ENCODE measurements around the gene USHBP1. TPM values are rescaled to one million over a fixed set of nuclear protein-coding genes. Genes with fewer than 3 reads are reported as not detected.

USHBP1 gene
- total and polyA plus RNA-seq, 2 of the 13 experiments (the other 11 are each of a cell fraction or from before 2014, with no cell fraction given): 0.15 to 1.5 TPM

DNA sequence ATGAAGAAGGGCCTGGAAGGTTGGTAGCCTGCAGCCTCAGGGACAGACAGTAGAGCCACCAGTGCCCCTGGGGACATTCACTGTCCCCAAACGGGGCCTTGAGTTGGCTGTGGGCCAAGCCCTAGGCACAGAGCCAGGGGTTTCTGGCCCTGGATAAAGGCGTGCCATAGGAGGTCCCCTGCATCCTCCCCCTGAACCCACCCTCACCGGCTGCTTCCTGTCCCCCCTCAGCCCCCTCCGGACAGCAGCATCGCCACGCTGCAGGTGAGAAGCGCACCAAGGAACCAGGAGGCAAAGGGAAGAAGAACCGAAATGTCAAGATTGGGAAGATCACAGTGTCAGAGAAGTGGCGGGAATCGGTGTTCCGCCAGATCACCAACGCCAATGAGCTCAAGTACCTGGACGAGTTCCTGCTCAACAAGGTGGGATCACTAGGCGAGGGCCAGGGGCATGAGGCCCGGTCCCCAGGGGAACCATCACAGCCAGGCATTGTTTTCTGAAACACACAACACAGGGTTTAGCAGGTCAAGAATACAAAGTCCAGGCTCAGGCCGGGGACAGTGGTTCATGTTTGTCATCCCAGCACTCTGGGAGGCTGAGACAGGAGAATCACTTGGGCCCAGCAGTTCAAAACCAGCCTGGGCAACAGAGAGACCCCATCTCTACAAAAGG is 64.0 kb downstream of the USHBP1 start (continued):
- no peak for TF ChIP-seq FOXP1 (IDR thresholded peaks at IDR 0.05)
- peak; percentile 68; the same call in 1 of the 2 replicates for TF ChIP-seq FOXP1 (CRISPR knock-in tag; IDR thresholded peaks at IDR 0.05)
- TF ChIP-seq MAZ (IDR thresholded peaks at IDR 0.05; ENCODE audit: borderline replicate concordance, low read depth, low read length): no peak
- no peak for TF ChIP-seq MAZ (CRISPR knock-in tag; IDR thresholded peaks at IDR 0.05; ENCODE audit: low read depth)
- TF ChIP-seq BCL6 (CRISPR knock-in tag; IDR thresholded peaks at IDR 0.05): peak; percentile 62
- TF ChIP-seq, protein P1, sequence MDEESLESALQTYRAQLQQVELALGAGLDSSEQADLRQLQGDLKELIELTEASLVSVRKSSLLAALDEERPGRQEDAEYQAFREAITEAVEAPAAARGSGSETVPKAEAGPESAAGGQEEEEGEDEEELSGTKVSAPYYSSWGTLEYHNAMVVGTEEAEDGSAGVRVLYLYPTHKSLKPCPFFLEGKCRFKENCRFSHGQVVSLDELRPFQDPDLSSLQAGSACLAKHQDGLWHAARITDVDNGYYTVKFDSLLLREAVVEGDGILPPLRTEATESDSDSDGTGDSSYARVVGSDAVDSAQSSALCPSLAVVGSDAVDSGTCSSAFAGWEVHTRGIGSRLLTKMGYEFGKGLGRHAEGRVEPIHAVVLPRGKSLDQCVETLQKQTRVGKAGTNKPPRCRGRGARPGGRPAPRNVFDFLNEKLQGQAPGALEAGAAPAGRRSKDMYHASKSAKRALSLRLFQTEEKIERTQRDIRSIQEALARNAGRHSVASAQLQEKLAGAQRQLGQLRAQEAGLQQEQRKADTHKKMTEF (CRISPR knock-in tag; IDR thresholded peaks at IDR 0.05): peak; percentile 73
- no peak for TF ChIP-seq ATAD3A (CRISPR knock-in tag; IDR thresholded peaks at IDR 0.05)
- TF ChIP-seq, protein P2, sequence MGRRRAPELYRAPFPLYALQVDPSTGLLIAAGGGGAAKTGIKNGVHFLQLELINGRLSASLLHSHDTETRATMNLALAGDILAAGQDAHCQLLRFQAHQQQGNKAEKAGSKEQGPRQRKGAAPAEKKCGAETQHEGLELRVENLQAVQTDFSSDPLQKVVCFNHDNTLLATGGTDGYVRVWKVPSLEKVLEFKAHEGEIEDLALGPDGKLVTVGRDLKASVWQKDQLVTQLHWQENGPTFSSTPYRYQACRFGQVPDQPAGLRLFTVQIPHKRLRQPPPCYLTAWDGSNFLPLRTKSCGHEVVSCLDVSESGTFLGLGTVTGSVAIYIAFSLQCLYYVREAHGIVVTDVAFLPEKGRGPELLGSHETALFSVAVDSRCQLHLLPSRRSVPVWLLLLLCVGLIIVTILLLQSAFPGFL (CRISPR knock-in tag; IDR thresholded peaks at IDR 0.05): no peak
- peak; percentile 56; the same call in 1 of the 2 replicates for TF ChIP-seq FOXJ3 (CRISPR knock-in tag; IDR thresholded peaks at IDR 0.05; ENCODE audit: borderline replicate concordance)
- TF ChIP-seq ZNF510 (CRISPR knock-in tag; IDR thresholded peaks at IDR 0.05; ENCODE audit: low read depth): no peak
- TF ChIP-seq ZNF547 (CRISPR knock-in tag; IDR thresholded peaks at IDR 0.05): no peak
- no peak for TF ChIP-seq RFXANK (CRISPR knock-in tag; IDR thresholded peaks at IDR 0.05)
- peak; percentile 69; the same call in 1 of the 2 replicates for TF ChIP-seq KDM6A (CRISPR knock-in tag; IDR thresholded peaks at IDR 0.05; ENCODE audit: low read depth)
- TF ChIP-seq MLLT10 (CRISPR knock-in tag; IDR thresholded peaks at IDR 0.05): no peak
- TF ChIP-seq FOSL2 (CRISPR knock-in tag; IDR thresholded peaks at IDR 0.05): peak; percentile 16; the same call in 1 of the 2 replicates
- peak; percentile 18; the same call in 1 of the 2 replicates for TF ChIP-seq ZNF350 (CRISPR knock-in tag; IDR thresholded peaks at IDR 0.05; ENCODE audit: borderline replicate concordance, low read depth)
- TF ChIP-seq ZNF776 (CRISPR knock-in tag; IDR thresholded peaks at IDR 0.05): peak; percentile 67; the same call in 1 of the 2 replicates
- no peak for TF ChIP-seq ZNF883 (CRISPR knock-in tag; IDR thresholded peaks at IDR 0.05; ENCODE audit: not compliant biosample characterization)
- TF ChIP-seq ARID2 (CRISPR knock-in tag; IDR thresholded peaks at IDR 0.05; ENCODE audit: borderline replicate concordance): 0 out of 2 replicates have a peak, but pooled peaks have one; percentile 11
- peak; percentile 61 for TF ChIP-seq ASH2L (IDR thresholded peaks at IDR 0.05; ENCODE audit: insufficient read length, low read depth, low read length)
- no peak for TF ChIP-seq EEA1 (CRISPR knock-in tag; IDR thresholded peaks at IDR 0.05; ENCODE audit: borderline replicate concordance)
- no peak for TF ChIP-seq ZNF274 (CRISPR knock-in tag; IDR thresholded peaks at IDR 0.05)
- peak; percentile 86 for TF ChIP-seq MAX (IDR thresholded peaks at IDR 0.05)
- TF ChIP-seq MTF2 (CRISPR knock-in tag; IDR thresholded peaks at IDR 0.05; ENCODE audit: borderline replicate concordance): no peak
- 0 out of 2 replicates have a peak, but pooled peaks have one; percentile 32 for TF ChIP-seq THAP11 (CRISPR knock-in tag; IDR thresholded peaks at IDR 0.05)
- TF ChIP-seq ATRX (CRISPR knock-in tag; IDR thresholded peaks at IDR 0.05; ENCODE audit: borderline replicate concordance): no peak
- TF ChIP-seq SMARCC2 (IDR thresholded peaks at IDR 0.05): no peak
- TF ChIP-seq STAT6 (CRISPR knock-in tag; IDR thresholded peaks at IDR 0.05; ENCODE audit: borderline replicate concordance): no peak

Data from HepG2 (cell line).